Thyroid gland (tissue), 4 donors: Measurements from ENCODE around the gene TEAD2. TPM values are rescaled to one million over a fixed set of nuclear protein-coding genes. Genes with fewer than 3 reads are reported as not detected.

Source experiments
- DNase-seq, 2 donors: peaks; one replicate each; pipeline ENCODE4 v3.0.0-alpha.2; 2019
- H3K27ac ChIP-seq, 3 donors: fragments of 200-600 bp; sonication (generic); 1 replicate in 2 of 3; 2 replicates in 1 of 3; pipeline ENCODE4 v1.5.1; 2016 to 2019; ENCODE audit warnings: mild to moderate bottlenecking in 1 of 3, moderate library complexity in 1 of 3
- H3K27me3 ChIP-seq: fragments of 200-600 bp; sonication (generic); one replicate; pipeline ENCODE4 v1.5.1; 2019
- H3K36me3 ChIP-seq, 2 donors: fragments of 200-600 bp; sonication (generic); one replicate each; pipeline ENCODE4 v1.5.1; 2016 to 2019
- H3K4me1 ChIP-seq, 2 donors: fragments of 200-600 bp; sonication (generic); one replicate each; pipeline ENCODE4 v1.5.1; 2017 to 2019
- H3K4me3 ChIP-seq, 3 donors: fragments of 200-600 bp; sonication (generic); replicated peaks in 1 of 3; 1 replicate in 2 of 3; 2 replicates in 1 of 3; pipeline ENCODE4 v1.5.1; 2016; ENCODE audit warnings: mild to moderate bottlenecking in 1 of 3
- H3K9me3 ChIP-seq: fragments of 200-600 bp; sonication (generic); one replicate; pipeline ENCODE4 v1.5.1; 2017
- CTCF ChIP-seq, 6 experiments: fragments of 200-600 bp in 3 of 6; fragments of 450-650 bp in 3 of 6; sonication (generic) in 3 of 6; IDR thresholded peaks; one replicate each; pipeline ENCODE4 v1.5.1; 2016 to 2019; ENCODE audit warnings: antibody characterized with exemption in 6 of 6, mild to moderate bottlenecking in 2 of 6, inconsistent platforms in 1 of 6, moderate library complexity in 1 of 6
- POLR2A ChIP-seq, 2 donors: fragments of 450-650 bp; IDR thresholded peaks; one replicate each; pipeline ENCODE4 v1.6.1; 2017; ENCODE audit warnings: antibody characterized with exemption in 2 of 2, mild to moderate bottlenecking in 2 of 2, moderate library complexity in 1 of 2
- WGBS, 2 donors: methylation state at CpG; one replicate each; pipeline ENCODE4 v1.1.5; 2017; 5-methylcytosine and 5-hydroxymethylcytosine counted together
- intact Hi-C: fragments of 100-400 bp; cut with DNase I; formaldehyde crosslinking; loops from one replicate; pipeline ENCODE4 v1.15.1; 2023
- total RNA-seq, 4 donors: library from RNA; depleted of rRNA; stranded (reverse); fragments of >200 nt; gene quantifications; one replicate each; pipeline ENCODE4 v1.2.3, GENCODE V29; 2016

The TEAD2 gene
- total RNA-seq, 4 donors from 2014 or later = 6.9 to 19.5 (median 13.7) TPM

DNA sequence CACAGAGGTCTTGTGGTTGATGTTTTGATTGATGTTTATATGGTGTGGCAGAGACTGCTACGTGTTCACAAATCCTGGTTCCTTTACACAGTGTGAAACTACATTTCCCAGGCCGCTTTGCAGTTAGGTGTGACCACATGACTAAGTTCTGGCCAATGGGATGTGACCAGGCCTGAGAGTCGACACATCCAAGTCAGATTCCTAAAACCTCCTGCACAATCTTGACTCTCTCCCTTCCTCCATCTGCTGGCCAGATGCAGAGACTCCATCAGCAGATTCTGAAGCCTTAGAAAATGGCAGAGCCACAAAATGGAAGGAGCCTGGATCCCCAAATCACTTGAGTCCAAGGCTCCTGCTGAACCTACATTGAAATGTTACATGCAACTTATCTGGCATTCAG lies 14.4 kb downstream of the TEAD2 start:
- Histone ChIP-seq H3K4me3 (no peak overlapping the region), H3K27me3 (no peaks in the 10 kb centered on the region), H3K9me3 (no peaks in the 10 kb centered on the region), H3K4me1 (no peaks in the 10 kb centered on the region), H3K36me3 (peaks cover 6 to 13% of the 10 kb centered on the region in 2 donors), H3K27ac (no peak overlapping the region)
- WGBS, 2 donors = 72 to 83% methylated on average over 3 of the region's 3 CpGs
- intact Hi-C loops = no loop called here
- TF ChIP-seq POLR2A (IDR thresholded peaks at IDR 0.05) (no peak), CTCF (IDR thresholded peaks at IDR 0.05) (no peak)
- DNase-seq = no peak

GRCh38 chr19:49347191-49347590 lies 15.0 kb downstream of the TEAD2 start:
- Histone ChIP-seq H3K27ac (no peak overlapping the region), H3K36me3 (peaks cover 12 to 13% of the 10 kb centered on the region in 2 donors), H3K4me1 (no peaks in the 10 kb centered on the region), H3K9me3 (no peaks in the 10 kb centered on the region), H3K4me3 (no peak overlapping the region), H3K27me3 (no peaks in the 10 kb centered on the region)
- intact Hi-C loops = no loop called here
- TF ChIP-seq CTCF (IDR thresholded peaks at IDR 0.05) (no peak), POLR2A (IDR thresholded peaks at IDR 0.05) (no peak)
- 92 to 95% methylated on average over 15 of the region's 15 CpGs for WGBS, 2 donors
- DNase-seq = no peak

DNA sequence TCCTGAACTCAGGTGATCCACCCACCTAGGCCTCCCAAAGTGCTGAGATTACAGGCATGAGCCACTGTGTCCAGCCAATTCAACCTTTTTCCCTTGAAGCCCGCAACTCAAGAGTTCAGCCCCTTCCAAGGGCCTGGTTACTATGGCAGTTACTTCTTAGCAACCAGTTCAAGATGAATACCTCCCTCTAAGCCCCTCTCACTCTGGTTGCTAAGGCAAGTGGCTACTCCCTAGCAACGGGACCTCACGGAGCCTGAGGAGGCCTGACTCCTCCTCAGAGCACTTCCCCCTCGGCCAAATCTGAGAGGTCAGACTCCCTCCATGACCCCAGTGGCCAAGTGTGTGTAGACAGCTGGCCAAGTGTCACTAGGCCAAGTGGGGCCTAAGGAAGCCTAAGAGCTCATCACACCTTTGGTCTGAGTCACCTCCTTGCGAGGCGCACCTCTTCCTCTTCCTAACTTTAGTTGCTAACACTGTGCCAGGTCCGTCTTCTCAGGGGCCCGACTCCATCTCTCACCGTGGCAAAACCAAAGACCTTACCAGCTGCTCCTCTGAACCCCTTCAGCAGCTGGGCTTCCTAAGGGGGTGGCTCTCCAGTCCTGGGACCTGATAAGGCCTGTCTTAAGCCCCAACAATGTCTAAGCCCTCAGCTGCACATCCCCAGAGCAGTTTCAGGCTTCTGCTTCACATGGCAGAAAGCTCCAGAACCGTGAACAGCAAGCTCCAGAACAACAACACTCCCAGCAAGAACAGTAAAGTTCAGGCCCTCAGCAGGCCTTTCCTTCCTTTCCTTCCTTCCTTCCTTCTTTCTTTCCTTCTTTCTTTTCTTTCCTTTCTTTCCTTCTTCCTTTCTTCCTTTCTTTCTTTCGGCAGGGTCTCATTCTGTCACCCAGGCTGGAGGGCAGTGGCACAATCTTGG lies 17.5 kb downstream of the TEAD2 start:
- WGBS, 2 donors = 78 to 87% methylated on average over 9 to 11 of the region's 11 CpGs
- Histone ChIP-seq H3K27me3 (no peaks in the 10 kb centered on the region), H3K4me3 (no peak overlapping the region), H3K36me3 (peaks cover 10 to 13% of the 10 kb centered on the region in 2 donors), H3K27ac (no peak overlapping the region), H3K4me1 (peaks cover 3% of the 10 kb centered on the region in 2 donors), H3K9me3 (no peaks in the 10 kb centered on the region)
- TF ChIP-seq POLR2A (IDR thresholded peaks at IDR 0.05) = no peak
- TF ChIP-seq CTCF (IDR thresholded peaks at IDR 0.05) = no peak
- intact Hi-C loops = no loop called here
- DNase-seq = no peak

GRCh38 chr19:49343123-49343522 lies 19.1 kb downstream of the TEAD2 start:
- no peak for DNase-seq
- Histone ChIP-seq H3K36me3 (peaks cover 7 to 13% of the 10 kb centered on the region in 2 donors), H3K9me3 (no peaks in the 10 kb centered on the region), H3K4me1 (peaks cover 19 to 20% of the 10 kb centered on the region in 2 donors), H3K27me3 (no peaks in the 10 kb centered on the region), H3K4me3 (no peak overlapping the region), H3K27ac (no peak overlapping the region)
- intact Hi-C loops = no loop called here
- WGBS, 2 donors = 90 to 97% methylated on average over 5 to 6 of the region's 7 CpGs
- no peak for TF ChIP-seq CTCF (IDR thresholded peaks at IDR 0.05)
- TF ChIP-seq POLR2A (IDR thresholded peaks at IDR 0.05) = no peak

DNA sequence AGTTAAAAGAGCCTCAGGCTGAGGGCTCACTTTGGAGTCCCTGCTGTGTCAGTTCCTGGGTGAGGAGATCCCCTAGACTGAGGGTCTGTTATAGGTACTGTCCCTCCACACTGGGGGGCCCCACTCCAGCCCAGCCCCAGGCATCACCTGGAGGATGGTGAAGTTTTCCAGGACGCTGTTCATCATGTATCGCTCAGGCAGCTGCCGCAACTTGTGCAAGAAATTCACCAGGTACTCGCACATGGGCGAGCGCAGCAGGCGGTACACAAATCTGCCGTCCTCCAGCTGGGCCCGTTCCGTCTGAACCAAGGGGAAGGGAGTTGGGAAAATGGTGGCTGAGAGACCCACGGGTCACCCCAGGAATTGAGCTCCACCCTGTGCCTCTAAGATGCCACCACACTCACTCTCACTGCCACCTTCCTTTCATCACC lies 19.9 kb downstream of the TEAD2 start:
- intact Hi-C loops = no loop called here
- peaks cover 7 to 13% of the 10 kb centered on the region in 2 donors for H3K36me3 ChIP-seq
- 94 to 100% methylated on average over 9 to 11 of the region's 11 CpGs for WGBS, 2 donors
- no peak for DNase-seq
- H3K9me3 ChIP-seq = no peaks in the 10 kb centered on the region
- no peak overlapping the region for H3K4me3 ChIP-seq
- H3K4me1 ChIP-seq = peaks cover 19 to 20% of the 10 kb centered on the region in 2 donors
- H3K27ac ChIP-seq = no peak overlapping the region
- TF ChIP-seq CTCF (IDR thresholded peaks at IDR 0.05) (no peak), POLR2A (IDR thresholded peaks at IDR 0.05) (no peak)
- no peaks in the 10 kb centered on the region for H3K27me3 ChIP-seq
